Osteoblast (primary cell): ENCODE measurements around the gene KIAA1671. TPM values are rescaled to one million over a fixed set of nuclear protein-coding genes. Genes with fewer than 3 reads are reported as not detected.
"Not testable (repeated sequence)": the region's sequence is repeated elsewhere in the genome, so short reads cannot be mapped to it uniquely, and the experiment has no call there.

Experiments
- DNase-seq: peaks from one replicate; pipeline ENCODE4 v3.0.0; 2011; ENCODE audit warnings: low spot score, mixed read lengths; ENCODE audit not compliant: insufficient read length; ENCODE audit errors: missing footprints
- H2AFZ ChIP-seq: 2 replicates; pipeline ENCODE4 v1.6.0; 2011; ENCODE audit warnings: mild to moderate bottlenecking, low read length
- H3K27ac ChIP-seq: 2 replicates; pipeline ENCODE4 v1.5.1; 2011; ENCODE audit warnings: mild to moderate bottlenecking, low read depth, low read length, moderate library complexity
- H3K27me3 ChIP-seq: 2 replicates; pipeline ENCODE4 v1.6.0; 2012; ENCODE audit warnings: mild to moderate bottlenecking, control low read depth, inconsistent platforms, low read length, moderate library complexity; ENCODE audit not compliant: insufficient read depth
- H3K36me3 ChIP-seq: 2 replicates; pipeline ENCODE4 v1.5.1; 2011; ENCODE audit warnings: mild to moderate bottlenecking, low read length, control low read depth, moderate library complexity; ENCODE audit not compliant: insufficient read depth
- H3K4me1 ChIP-seq: 2 replicates; pipeline ENCODE4 v1.5.1; 2011; ENCODE audit warnings: mild to moderate bottlenecking, low read length, control low read depth, moderate library complexity; ENCODE audit not compliant: insufficient read depth
- H3K4me2 ChIP-seq: 2 replicates; pipeline ENCODE4 v1.6.0; 2011; ENCODE audit warnings: mild to moderate bottlenecking, low read length; ENCODE audit not compliant: insufficient read depth
- H3K4me3 ChIP-seq: fragments of 200-600 bp; sonication (generic); 3 replicates; pipeline ENCODE4 v1.5.1; 2012; ENCODE audit warnings: mild to moderate bottlenecking, low read length, inconsistent platforms; ENCODE audit not compliant: insufficient read depth
- H3K79me2 ChIP-seq: 2 replicates; pipeline ENCODE4 v1.6.0; 2012; ENCODE audit warnings: mild to moderate bottlenecking, low read length, control low read depth, inconsistent platforms; ENCODE audit not compliant: insufficient read depth
- H3K9me3 ChIP-seq: 2 replicates; pipeline ENCODE4 v1.5.1; 2011; ENCODE audit warnings: low read depth, low read length, control low read depth
- H4K20me1 ChIP-seq: 2 replicates; pipeline ENCODE4 v1.6.0; 2012; ENCODE audit warnings: mild to moderate bottlenecking, low read length, control low read depth; ENCODE audit not compliant: insufficient read depth
- CTCF ChIP-seq: IDR thresholded peaks from 2 replicates; pipeline ENCODE4 v1.5.1; 2011; ENCODE audit warnings: mild to moderate bottlenecking, low read depth, low read length, moderate library complexity; ENCODE audit errors: extremely low read depth
- total RNA-seq: library from RNA; depleted of rRNA; stranded (reverse); fragments of >200 nt; gene quantifications from 2 replicates; pipeline ENCODE4 v1.2.3, GENCODE V29; 2012

KIAA1671 gene
- total RNA-seq, 1 donor, result 16.6 TPM

GRCh38 chr22:25228822-25229221 is 276.3 kb downstream of the KIAA1671 start:
- no peak for TF ChIP-seq CTCF
- Histone ChIP-seq H4K20me1 (no peaks in the 10 kb centered on the region), H3K4me3 (no peak overlapping the region), H3K27me3 (peaks cover 8% of the 10 kb centered on the region), H3K36me3 (no peaks in the 10 kb centered on the region), H3K4me2 (no peak overlapping the region), H2AFZ (no peak overlapping the region), H3K9me3 (no peaks in the 10 kb centered on the region), H3K4me1 (no peaks in the 10 kb centered on the region), H3K27ac (no peak overlapping the region), H3K79me2 (no peaks in the 10 kb centered on the region)
- no peak for DNase-seq

- H3K27me3 ChIP-seq, H3K9me3 ChIP-seq, H3K4me3 ChIP-seq, H3K4me2 ChIP-seq, H3K27ac ChIP-seq, H4K20me1 ChIP-seq, H3K4me1 ChIP-seq, H3K79me2 ChIP-seq, H2AFZ ChIP-seq, H3K36me3 ChIP-seq, DNase-seq: not testable (repeated sequence)
Observed at GRCh38 chr22:25230760-25231159, 278.2 kb downstream of the KIAA1671 start.

GRCh38 chr22:25232301-25232700 is 279.8 kb downstream of the KIAA1671 start:
- no peaks in the 10 kb centered on the region for H3K4me1 ChIP-seq
- H3K4me2 ChIP-seq, result no peak overlapping the region
- H4K20me1 ChIP-seq, result no peaks in the 10 kb centered on the region
- H3K27ac ChIP-seq, result no peak overlapping the region
- H3K27me3 ChIP-seq, result no peaks in the 10 kb centered on the region
- H2AFZ ChIP-seq, result no peak overlapping the region
- no peaks in the 10 kb centered on the region for H3K9me3 ChIP-seq
- no peaks in the 10 kb centered on the region for H3K79me2 ChIP-seq
- no peak for TF ChIP-seq CTCF
- H3K4me3 ChIP-seq, result no peak overlapping the region
- DNase-seq, result peak; percentile 97
- no peaks in the 10 kb centered on the region for H3K36me3 ChIP-seq

GRCh38 chr22:25233706-25234105 is 281.2 kb downstream of the KIAA1671 start:
- not testable (repeated sequence) for H3K4me1 ChIP-seq, H3K27ac ChIP-seq, H4K20me1 ChIP-seq, H3K4me2 ChIP-seq, H3K27me3 ChIP-seq, H3K4me3 ChIP-seq, H3K36me3 ChIP-seq, H2AFZ ChIP-seq, H3K79me2 ChIP-seq, H3K9me3 ChIP-seq
- DNase-seq, result peak; percentile 45

- H3K36me3 ChIP-seq, result no peaks in the 10 kb centered on the region
- no peaks in the 10 kb centered on the region for H3K79me2 ChIP-seq
- H3K27me3 ChIP-seq, result no peaks in the 10 kb centered on the region
- TF ChIP-seq CTCF, result peak; percentile 63
- peak overlapping the region; percentile 51 for H2AFZ ChIP-seq
- H3K4me1 ChIP-seq, result no peaks in the 10 kb centered on the region
- no peak overlapping the region for H3K27ac ChIP-seq
- no peaks in the 10 kb centered on the region for H3K9me3 ChIP-seq
- H3K4me2 ChIP-seq, result peak overlapping the region; percentile 43
- no peak overlapping the region for H3K4me3 ChIP-seq
- peak; percentile 99 for DNase-seq
- no peaks in the 10 kb centered on the region for H4K20me1 ChIP-seq
Observed at GRCh38 chr22:25235547-25236290, 283.2 kb downstream of the KIAA1671 start.
